BJ (cell line): ENCODE data around the gene LRRC2. TPM values are rescaled to one million over a fixed set of nuclear protein-coding genes. Genes with fewer than 3 reads are reported as not detected.
A peak's percentile ranks its signal among the peaks of the same experiment; 100 is the strongest.

Experiments used
- CTCF ChIA-PET: fragments of 350-600 bp; formaldehyde crosslinking; extraction: SDS; loops from one replicate; lab custom pipeline; 2021; ENCODE audit warnings: antibody characterized with exemption, inconsistent platforms; lab: Yijun Ruan, JAX
- POLR2A ChIA-PET: fragments of 300-600 bp; sonication (Branson Sonifier 250); formaldehyde crosslinking; extraction: SDS; loops from one replicate; lab custom pipeline; 2021; ENCODE audit warnings: antibody characterized with exemption; lab: Charles Lee
- DNase-seq: peaks from one replicate; pipeline ENCODE4 v3.0.0-alpha.2; 2011; ENCODE audit warnings: low read depth
- H3K27me3 ChIP-seq: 2 replicates; pipeline ENCODE4 v1.6.0; 2011; ENCODE audit warnings: low read length; ENCODE audit not compliant: control insufficient read depth, insufficient read depth
- H3K36me3 ChIP-seq: 2 replicates; pipeline ENCODE4 v1.5.1; 2011; ENCODE audit warnings: low read length; ENCODE audit not compliant: control insufficient read depth, insufficient read depth
- H3K4me3 ChIP-seq: 2 replicates; pipeline ENCODE4 v1.5.1; 2011; ENCODE audit warnings: low read depth, mild to moderate bottlenecking, control low read depth, low read length
- polyA plus RNA-seq: library from polyadenylated mRNA; depleted of rRNA; stranded (reverse); fragments of >200 nt; gene quantifications from 2 replicates; pipeline ENCODE4 v1.2.3, GENCODE V29; 2011
- TF ChIP-seq, protein P1 (sequence below): IDR thresholded peaks from 2 replicates; pipeline ENCODE4 v1.5.1; 2011; ENCODE audit warnings: low read depth, mild to moderate bottlenecking, control low read depth, inconsistent platforms, low read length, moderate library complexity; ENCODE audit not compliant: insufficient read depth

Gene LRRC2
- polyA plus RNA-seq, 1 experiment = 0.55 TPM

- Histone ChIP-seq H3K4me3 (no peak overlapping the region), H3K27me3 (no peaks in the 10 kb centered on the region), H3K36me3 (no peaks in the 10 kb centered on the region)
- CTCF ChIA-PET = interaction anchor here (1.0 kb wide), 1 partner anchor 17 kb away, joined by 4 read pairs; no protein-coding TSS in a partner anchor
- POLR2A ChIA-PET = no interaction called here
- DNase-seq = no peak
- TF ChIP-seq, protein P1, sequence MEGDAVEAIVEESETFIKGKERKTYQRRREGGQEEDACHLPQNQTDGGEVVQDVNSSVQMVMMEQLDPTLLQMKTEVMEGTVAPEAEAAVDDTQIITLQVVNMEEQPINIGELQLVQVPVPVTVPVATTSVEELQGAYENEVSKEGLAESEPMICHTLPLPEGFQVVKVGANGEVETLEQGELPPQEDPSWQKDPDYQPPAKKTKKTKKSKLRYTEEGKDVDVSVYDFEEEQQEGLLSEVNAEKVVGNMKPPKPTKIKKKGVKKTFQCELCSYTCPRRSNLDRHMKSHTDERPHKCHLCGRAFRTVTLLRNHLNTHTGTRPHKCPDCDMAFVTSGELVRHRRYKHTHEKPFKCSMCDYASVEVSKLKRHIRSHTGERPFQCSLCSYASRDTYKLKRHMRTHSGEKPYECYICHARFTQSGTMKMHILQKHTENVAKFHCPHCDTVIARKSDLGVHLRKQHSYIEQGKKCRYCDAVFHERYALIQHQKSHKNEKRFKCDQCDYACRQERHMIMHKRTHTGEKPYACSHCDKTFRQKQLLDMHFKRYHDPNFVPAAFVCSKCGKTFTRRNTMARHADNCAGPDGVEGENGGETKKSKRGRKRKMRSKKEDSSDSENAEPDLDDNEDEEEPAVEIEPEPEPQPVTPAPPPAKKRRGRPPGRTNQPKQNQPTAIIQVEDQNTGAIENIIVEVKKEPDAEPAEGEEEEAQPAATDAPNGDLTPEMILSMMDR = no peak
Observed at GRCh38 chr3:46504789-46505188, 61.3 kb downstream of the LRRC2 start.

GRCh38 chr3:46503200-46503874 is 62.8 kb downstream of the LRRC2 start:
- no peaks in the 10 kb centered on the region for H3K36me3 ChIP-seq

DNA sequence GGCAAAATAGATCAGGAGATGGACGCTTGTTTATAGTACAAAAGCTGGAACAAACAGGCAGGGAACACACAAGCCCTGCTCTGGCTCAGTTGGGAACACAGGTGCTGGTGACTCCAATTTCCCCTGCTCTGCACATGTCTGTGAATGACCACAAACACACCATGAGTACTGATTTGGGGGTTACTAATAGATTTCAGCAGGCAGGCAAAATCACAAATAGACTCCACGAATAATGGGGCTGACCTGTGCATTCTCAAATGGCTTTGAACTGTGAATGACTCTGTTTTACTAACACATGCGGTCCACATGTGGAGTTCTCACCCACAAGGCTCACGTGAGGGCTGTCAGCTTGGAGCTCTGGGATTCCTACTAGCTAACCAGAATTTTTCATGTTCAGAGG is 64.4 kb downstream of the LRRC2 start:
- Histone ChIP-seq H3K27me3 (no peaks in the 10 kb centered on the region), H3K36me3 (no peaks in the 10 kb centered on the region), H3K4me3 (no peak overlapping the region)
- DNase-seq = peak; percentile 33
- POLR2A ChIA-PET = no interaction called here
- TF ChIP-seq, protein P1 = no peak
- CTCF ChIA-PET = interaction anchor here (0.7 to 6.2 kb wide), 3 partner anchors 12 to 129 kb away, joined by 3 to 49 read pairs (median 5); no protein-coding TSS in a partner anchor

More at GRCh38 chr3:46503200-46503874, 62.8 kb downstream of the LRRC2 start:
- H3K27me3 ChIP-seq = no peaks in the 10 kb centered on the region
- DNase-seq = no peak
- TF ChIP-seq, protein P1 = no peak
- CTCF ChIA-PET = interaction anchor here (1.0 to 1.2 kb wide), 2 partner anchors 14 to 54 kb away, joined by 3 to 7 read pairs; no protein-coding TSS in a partner anchor
- no peak overlapping the region for H3K4me3 ChIP-seq
- POLR2A ChIA-PET = no interaction called here

- TF ChIP-seq, protein P1 = no peak
- DNase-seq = peak; percentile 32
- Histone ChIP-seq H3K36me3 (no peaks in the 10 kb centered on the region), H3K27me3 (no peaks in the 10 kb centered on the region), H3K4me3 (no peak overlapping the region)
- ChIA-PET POLR2A (no interaction called here), CTCF (interaction anchor here (0.7 to 6.2 kb wide), 3 partner anchors 12 to 129 kb away, joined by 3 to 49 read pairs (median 5); no protein-coding TSS in a partner anchor)
Observed at GRCh38 chr3:46500656-46501635, 65.2 kb downstream of the LRRC2 start.
